Fibroblast of lung (primary cell): ENCODE results near the gene ARHGAP1.

ENCODE experiments used
- EZH2 ChIP-seq: IDR thresholded peaks from 2 replicates; pipeline ENCODE4 v1.5.1; 2012; ENCODE audit warnings: low read length, control low read depth, mild to moderate bottlenecking; ENCODE audit errors: missing control alignments
- TF ChIP-seq, protein P1 (sequence below), 2 donors: IDR thresholded peaks in 1 of 2; conservative IDR thresholded peaks in 1 of 2; 1 replicate in 1 of 2; 2 replicates in 1 of 2; pipeline ENCODE4 v1.5.1; 2011 to 2012; ENCODE audit warnings: low read length in 2 of 2, control low read depth in 1 of 2, inconsistent platforms in 1 of 2, low read depth in 1 of 2, mild to moderate bottlenecking in 1 of 2

DNA sequence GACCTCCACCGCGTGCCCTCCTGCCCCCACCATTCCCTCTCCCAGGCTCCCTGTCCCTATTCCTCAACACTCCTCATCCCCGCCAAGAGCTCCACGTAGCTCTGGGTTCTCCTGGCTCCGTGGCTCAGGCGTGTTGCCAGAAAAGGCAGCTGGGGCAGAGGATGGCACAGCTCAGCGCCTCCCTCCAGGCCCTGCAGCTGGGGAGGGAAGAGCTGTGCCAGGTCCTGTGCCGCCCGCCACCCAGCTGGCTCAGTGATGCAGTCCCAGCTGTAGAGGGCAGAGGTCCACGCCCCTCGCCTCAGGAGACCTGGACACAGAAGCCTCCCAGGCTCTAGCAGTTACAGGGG, 4.2 kb downstream of the ARHGAP1 start:
- TF ChIP-seq, protein P1, sequence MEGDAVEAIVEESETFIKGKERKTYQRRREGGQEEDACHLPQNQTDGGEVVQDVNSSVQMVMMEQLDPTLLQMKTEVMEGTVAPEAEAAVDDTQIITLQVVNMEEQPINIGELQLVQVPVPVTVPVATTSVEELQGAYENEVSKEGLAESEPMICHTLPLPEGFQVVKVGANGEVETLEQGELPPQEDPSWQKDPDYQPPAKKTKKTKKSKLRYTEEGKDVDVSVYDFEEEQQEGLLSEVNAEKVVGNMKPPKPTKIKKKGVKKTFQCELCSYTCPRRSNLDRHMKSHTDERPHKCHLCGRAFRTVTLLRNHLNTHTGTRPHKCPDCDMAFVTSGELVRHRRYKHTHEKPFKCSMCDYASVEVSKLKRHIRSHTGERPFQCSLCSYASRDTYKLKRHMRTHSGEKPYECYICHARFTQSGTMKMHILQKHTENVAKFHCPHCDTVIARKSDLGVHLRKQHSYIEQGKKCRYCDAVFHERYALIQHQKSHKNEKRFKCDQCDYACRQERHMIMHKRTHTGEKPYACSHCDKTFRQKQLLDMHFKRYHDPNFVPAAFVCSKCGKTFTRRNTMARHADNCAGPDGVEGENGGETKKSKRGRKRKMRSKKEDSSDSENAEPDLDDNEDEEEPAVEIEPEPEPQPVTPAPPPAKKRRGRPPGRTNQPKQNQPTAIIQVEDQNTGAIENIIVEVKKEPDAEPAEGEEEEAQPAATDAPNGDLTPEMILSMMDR (conservative IDR thresholded peaks at IDR 0.05 in 1 of 2, IDR thresholded peaks at IDR 0.05 in 1 of 2; ENCODE audit: low read depth in 1 of 2, low read length in 2 of 2), result no peak
- TF ChIP-seq EZH2, result no peak
